ENCODE data around the gene ANO2.
"Not testable (repeated sequence)": the region's sequence is repeated elsewhere in the genome, so short reads cannot be mapped to it uniquely, and the experiment has no call there.

The ANO2 gene

GRCh38 chr12:5902736-5903135, 42.3 kb downstream of the ANO2 start:
- no peak overlapping the region for H3K9ac ChIP-seq (ENCODE audit: low read depth, low read length)
- H3K27ac ChIP-seq (ENCODE audit: low read depth, low read length) = no peak overlapping the region
- H3K36me3 ChIP-seq (ENCODE audit: insufficient read depth, low read length) = no peaks in the 10 kb centered on the region
- over 99% methylated on average over 2 of the region's 2 CpGs for WGBS
- H3K4me3 ChIP-seq (ENCODE audit: low read length) = no peak overlapping the region
- no peaks in the 10 kb centered on the region for H3K4me1 ChIP-seq (ENCODE audit: insufficient read depth, low read length)
- no peaks in the 10 kb centered on the region for H3K9me3 ChIP-seq (ENCODE audit: insufficient read depth, low read depth, low read length)
- no peaks in the 10 kb centered on the region for H3K27me3 ChIP-seq (ENCODE audit: insufficient read depth, low read length)

- Histone ChIP-seq H3K27ac (ENCODE audit: low read depth, low read length) (no peak overlapping the region), H3K36me3 (ENCODE audit: insufficient read depth, low read length) (no peaks in the 10 kb centered on the region), H3K9me3 (ENCODE audit: insufficient read depth, low read depth, low read length) (no peaks in the 10 kb centered on the region), H3K4me3 (ENCODE audit: low read length) (no peak overlapping the region), H3K4me1 (ENCODE audit: insufficient read depth, low read length) (no peaks in the 10 kb centered on the region), H3K9ac (ENCODE audit: low read depth, low read length) (no peak overlapping the region), H3K27me3 (ENCODE audit: insufficient read depth, low read length) (no peaks in the 10 kb centered on the region)
- 93% methylated on average over 6 of the region's 6 CpGs for WGBS
Observed at GRCh38 chr12:5901416-5901815, 43.6 kb downstream of the ANO2 start.

- WGBS = 62% methylated on average over 15 of the region's 15 CpGs
- Histone ChIP-seq H3K9ac (ENCODE audit: low read depth, low read length) (no peak overlapping the region), H3K4me3 (ENCODE audit: low read length) (no peak overlapping the region), H3K9me3 (ENCODE audit: insufficient read depth, low read depth, low read length) (no peaks in the 10 kb centered on the region), H3K27ac (ENCODE audit: low read depth, low read length) (no peak overlapping the region), H3K36me3 (ENCODE audit: insufficient read depth, low read length) (no peaks in the 10 kb centered on the region), H3K27me3 (ENCODE audit: insufficient read depth, low read length) (no peaks in the 10 kb centered on the region), H3K4me1 (ENCODE audit: insufficient read depth, low read length) (no peaks in the 10 kb centered on the region)
Observed at GRCh38 chr12:5900533-5901205, 44.4 kb downstream of the ANO2 start.

- H3K36me3 ChIP-seq (ENCODE audit: insufficient read depth, low read length) = no peaks in the 10 kb centered on the region
- WGBS = 90% methylated on average over 4 of the region's 4 CpGs
- H3K4me3 ChIP-seq (ENCODE audit: low read length) = no peak overlapping the region
- no peaks in the 10 kb centered on the region for H3K4me1 ChIP-seq (ENCODE audit: insufficient read depth, low read length)
- H3K27me3 ChIP-seq (ENCODE audit: insufficient read depth, low read length) = no peaks in the 10 kb centered on the region
- no peaks in the 10 kb centered on the region for H3K9me3 ChIP-seq (ENCODE audit: insufficient read depth, low read depth, low read length)
- H3K9ac ChIP-seq (ENCODE audit: low read depth, low read length) = no peak overlapping the region
- H3K27ac ChIP-seq (ENCODE audit: low read depth, low read length) = no peak overlapping the region
Observed at GRCh38 chr12:5900076-5900475, 45.0 kb downstream of the ANO2 start.

GRCh38 chr12:5899675-5900074, 45.4 kb downstream of the ANO2 start:
- no peak overlapping the region for H3K27ac ChIP-seq (ENCODE audit: low read depth, low read length)
- H3K9me3 ChIP-seq (ENCODE audit: insufficient read depth, low read depth, low read length) = no peaks in the 10 kb centered on the region
- 96% methylated on average over 3 of the region's 3 CpGs for WGBS
- no peak overlapping the region for H3K9ac ChIP-seq (ENCODE audit: low read depth, low read length)
- H3K4me1 ChIP-seq (ENCODE audit: insufficient read depth, low read length) = no peaks in the 10 kb centered on the region
- no peaks in the 10 kb centered on the region for H3K36me3 ChIP-seq (ENCODE audit: insufficient read depth, low read length)
- H3K4me3 ChIP-seq (ENCODE audit: low read length) = no peak overlapping the region
- H3K27me3 ChIP-seq (ENCODE audit: insufficient read depth, low read length) = no peaks in the 10 kb centered on the region

GRCh38 chr12:5898874-5899273, 46.2 kb downstream of the ANO2 start:
- Histone ChIP-seq H3K27ac (ENCODE audit: low read depth, low read length) (no peak overlapping the region), H3K9ac (ENCODE audit: low read depth, low read length) (no peak overlapping the region), H3K27me3 (ENCODE audit: insufficient read depth, low read length) (no peaks in the 10 kb centered on the region), H3K36me3 (ENCODE audit: insufficient read depth, low read length) (no peaks in the 10 kb centered on the region), H3K4me1 (ENCODE audit: insufficient read depth, low read length) (no peaks in the 10 kb centered on the region), H3K9me3 (ENCODE audit: insufficient read depth, low read depth, low read length) (no peaks in the 10 kb centered on the region), H3K4me3 (ENCODE audit: low read length) (no peak overlapping the region)
- WGBS = 68% methylated on average over 3 of the region's 3 CpGs

- 91% methylated on average over 6 of the region's 6 CpGs for WGBS
- Histone ChIP-seq H3K4me3 (ENCODE audit: low read length) (no peak overlapping the region), H3K27me3 (ENCODE audit: insufficient read depth, low read length) (no peaks in the 10 kb centered on the region), H3K36me3 (ENCODE audit: insufficient read depth, low read length) (no peaks in the 10 kb centered on the region), H3K4me1 (ENCODE audit: insufficient read depth, low read length) (no peaks in the 10 kb centered on the region), H3K9ac (ENCODE audit: low read depth, low read length) (no peak overlapping the region), H3K9me3 (ENCODE audit: insufficient read depth, low read depth, low read length) (0 out of 2 replicates have a peak, but pooled peaks cover 3% of the 10 kb centered on the region), H3K27ac (ENCODE audit: low read depth, low read length) (no peak overlapping the region)
Observed at GRCh38 chr12:5889381-5890047, 55.5 kb downstream of the ANO2 start.

- H3K36me3 ChIP-seq (ENCODE audit: insufficient read depth, low read length) = no peaks in the 10 kb centered on the region
- H3K9me3 ChIP-seq (ENCODE audit: insufficient read depth, low read depth, low read length) = 0 out of 2 replicates have a peak, but pooled peaks cover 3% of the 10 kb centered on the region
- WGBS = 90% methylated on average over 26 of the region's 26 CpGs
- H3K9ac ChIP-seq (ENCODE audit: low read depth, low read length) = no peak overlapping the region
- no peak overlapping the region for H3K27ac ChIP-seq (ENCODE audit: low read depth, low read length)
- H3K27me3 ChIP-seq (ENCODE audit: insufficient read depth, low read length) = no peaks in the 10 kb centered on the region
- no peak overlapping the region for H3K4me3 ChIP-seq (ENCODE audit: low read length)
- no peaks in the 10 kb centered on the region for H3K4me1 ChIP-seq (ENCODE audit: insufficient read depth, low read length)
Observed at GRCh38 chr12:5888816-5889315, 56.2 kb downstream of the ANO2 start.

- not testable (repeated sequence) for H3K4me1 ChIP-seq (ENCODE audit: insufficient read depth, low read length); H3K9me3 ChIP-seq (ENCODE audit: insufficient read depth, low read depth, low read length); H3K9ac ChIP-seq (ENCODE audit: low read depth, low read length); H3K27ac ChIP-seq (ENCODE audit: low read depth, low read length); H3K27me3 ChIP-seq (ENCODE audit: insufficient read depth, low read length); H3K4me3 ChIP-seq (ENCODE audit: low read length); H3K36me3 ChIP-seq (ENCODE audit: insufficient read depth, low read length)
- WGBS = 96% methylated on average over 16 of the region's 16 CpGs
Observed at GRCh38 chr12:5887819-5888218, 57.2 kb downstream of the ANO2 start.

- Histone ChIP-seq H3K27ac (ENCODE audit: low read depth, low read length) (no peak overlapping the region), H3K4me3 (ENCODE audit: low read length) (no peak overlapping the region), H3K36me3 (ENCODE audit: insufficient read depth, low read length) (no peaks in the 10 kb centered on the region), H3K9ac (ENCODE audit: low read depth, low read length) (no peak overlapping the region), H3K9me3 (ENCODE audit: insufficient read depth, low read depth, low read length) (0 out of 2 replicates have a peak, but pooled peaks cover 3% of the 10 kb centered on the region), H3K27me3 (ENCODE audit: insufficient read depth, low read length) (no peaks in the 10 kb centered on the region), H3K4me1 (ENCODE audit: insufficient read depth, low read length) (peaks cover 16% of the 10 kb centered on the region)
- 89% methylated on average over 3 of the region's 3 CpGs for WGBS
Observed at GRCh38 chr12:5884866-5885265, 60.2 kb downstream of the ANO2 start.

- Histone ChIP-seq H3K4me1 (ENCODE audit: insufficient read depth, low read length) (peaks cover 16% of the 10 kb centered on the region), H3K27me3 (ENCODE audit: insufficient read depth, low read length) (no peaks in the 10 kb centered on the region), H3K9ac (ENCODE audit: low read depth, low read length) (no peak overlapping the region), H3K4me3 (ENCODE audit: low read length) (no peak overlapping the region), H3K36me3 (ENCODE audit: insufficient read depth, low read length) (no peaks in the 10 kb centered on the region), H3K27ac (ENCODE audit: low read depth, low read length) (no peak overlapping the region), H3K9me3 (ENCODE audit: insufficient read depth, low read depth, low read length) (0 out of 2 replicates have a peak, but pooled peaks cover under 1% of the 10 kb centered on the region)
- WGBS = 93% methylated on average over 2 of the region's 2 CpGs
Observed at GRCh38 chr12:5884285-5884684, 60.8 kb downstream of the ANO2 start.

Data from HUES64 (cell line).